HG03025 (cell line): Measurements from ENCODE around the gene ZDHHC5.
"Not testable (repeated sequence)": the region's sequence is repeated elsewhere in the genome, so short reads cannot be mapped to it uniquely, and the experiment has no call there.

Experiments
- ATAC-seq: cut with Tn5 transposase; IDR thresholded peaks from one replicate; pipeline ENCODE4 v1.9.1; 2021; ENCODE audit warnings: mild to moderate bottlenecking, moderate library complexity; ENCODE audit not compliant: unreplicated experiment, low FRiP score

Gene ZDHHC5

GRCh38 chr11:57643802-57644201, 24.1 kb upstream of the ZDHHC5 start:
- no peak for ATAC-seq

GRCh38 chr11:57644748-57645688, 22.9 kb upstream of the ZDHHC5 start:
- no peak for ATAC-seq

- ATAC-seq: no peak
These were observed 22.2 kb upstream of the ZDHHC5 start for GRCh38 chr11:57645689-57646085.

GRCh38 chr11:57646194-57646798, 21.6 kb upstream of the ZDHHC5 start:
- no peak for ATAC-seq

- no peak for ATAC-seq
These were observed 21.1 kb upstream of the ZDHHC5 start for GRCh38 chr11:57646799-57647303.

GRCh38 chr11:57647372-57647771, 20.5 kb upstream of the ZDHHC5 start:
- no peak for ATAC-seq

- no peak for ATAC-seq
These were observed 19.7 kb upstream of the ZDHHC5 start for GRCh38 chr11:57647960-57648800.

- ATAC-seq: no peak
These were observed 18.8 kb upstream of the ZDHHC5 start for GRCh38 chr11:57648801-57649735.

GRCh38 chr11:57649826-57650738, 17.8 kb upstream of the ZDHHC5 start, which contains the start of gene YPEL4:
TSS of gene YPEL4 (minus strand) at chr11:57649912. CDS start at chr11:57647107, 2,805 bp downstream.
- no peak for ATAC-seq

GRCh38 chr11:57650739-57651090, 17.2 kb upstream of the ZDHHC5 start:
- no peak for ATAC-seq

GRCh38 chr11:57651408-57651807, 16.5 kb upstream of the ZDHHC5 start:
- no peak for ATAC-seq

- ATAC-seq: not testable (repeated sequence)
These were observed 15.7 kb upstream of the ZDHHC5 start for GRCh38 chr11:57652230-57652629.

- no peak for ATAC-seq
These were observed 15.3 kb upstream of the ZDHHC5 start for GRCh38 chr11:57652662-57653061.

GRCh38 chr11:57653163-57653562, 14.8 kb upstream of the ZDHHC5 start:
- no peak for ATAC-seq

GRCh38 chr11:57656885-57657193, 11.1 kb upstream of the ZDHHC5 start:
- ATAC-seq: no peak

GRCh38 chr11:57657194-57658022, 10.5 kb upstream of the ZDHHC5 start, which contains the start of gene CLP1:
TSS of gene CLP1 (plus strand) at chr11:57657762. CDS start at chr11:57659477, 1,715 bp downstream.
- ATAC-seq: peak; percentile 99

- ATAC-seq: no peak
These were observed 9.9 kb upstream of the ZDHHC5 start for GRCh38 chr11:57658023-57658361.

GRCh38 chr11:57659669-57660068, 8.2 kb upstream of the ZDHHC5 start:
- ATAC-seq: no peak
